Spleen (tissue), 7 donors: ENCODE results near the gene ARHGEF12.

Source experiments
- POLR2A ChIP-seq, 3 donors: fragments of 450-650 bp; IDR thresholded peaks; one replicate each; pipeline ENCODE4 v1.5.1; 2017; ENCODE audit warnings: antibody characterized with exemption in 3 of 3, mild to moderate bottlenecking in 1 of 3
- POLR2AphosphoS5 ChIP-seq, 3 donors: sonication (generic); formaldehyde crosslinking; IDR thresholded peaks; one replicate each; pipeline ENCODE4 v1.5.1; 2017; ENCODE audit warnings: antibody characterized with exemption in 3 of 3
- TF ChIP-seq, protein P1 (sequence below), 11 experiments: fragments of 200-600 bp in 7 of 11; fragments of 450-650 bp in 4 of 11; sonication (generic) in 4 of 11; IDR thresholded peaks in 8 of 11; conservative IDR thresholded peaks in 3 of 11; 1 replicate in 7 of 11; 2 replicates in 4 of 11; pipeline versions ENCODE4 v1.4.0 to v1.8.0; 2016 to 2021; ENCODE audit warnings: antibody characterized with exemption in 11 of 11, inconsistent platforms in 4 of 11, mild to moderate bottlenecking in 1 of 11
- donor health status: DM: no; HTN: no; CAD: no; lungs with moderate emphysema.
- donor health status: DM: no; HTN: no; CAD: no.
- donor health status: DM: no; HTN: no; CAD: no.

DNA sequence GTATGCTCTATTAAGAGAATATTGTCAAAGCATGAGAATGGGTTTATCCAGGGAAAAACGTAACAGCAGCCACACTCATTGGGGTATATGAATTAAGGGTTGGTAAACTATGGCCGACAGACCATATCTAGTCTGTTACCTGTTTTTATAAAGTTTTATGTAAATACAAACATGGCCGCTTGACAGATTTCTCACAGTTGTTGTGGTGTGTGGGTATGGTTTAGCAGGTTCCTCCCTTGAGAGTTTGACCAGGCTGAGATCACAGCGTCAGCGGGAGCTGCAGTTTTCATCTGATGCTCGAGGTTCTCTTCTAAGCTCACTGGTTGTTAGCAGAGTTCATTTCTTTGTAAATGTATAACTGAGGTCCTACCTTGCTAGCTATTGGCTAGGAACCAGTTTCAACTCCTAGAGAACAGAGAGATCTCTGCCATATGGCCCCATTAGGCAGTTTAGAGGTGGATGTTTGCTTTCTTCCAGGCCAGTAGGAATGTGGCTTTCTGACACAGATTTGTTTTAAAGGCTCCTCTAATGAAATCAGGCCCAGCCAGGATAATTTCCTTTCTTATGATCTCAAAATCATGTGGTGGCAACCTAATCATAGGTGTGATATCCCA, 129.8 kb downstream of the ARHGEF12 start:
- TF ChIP-seq, protein P1, sequence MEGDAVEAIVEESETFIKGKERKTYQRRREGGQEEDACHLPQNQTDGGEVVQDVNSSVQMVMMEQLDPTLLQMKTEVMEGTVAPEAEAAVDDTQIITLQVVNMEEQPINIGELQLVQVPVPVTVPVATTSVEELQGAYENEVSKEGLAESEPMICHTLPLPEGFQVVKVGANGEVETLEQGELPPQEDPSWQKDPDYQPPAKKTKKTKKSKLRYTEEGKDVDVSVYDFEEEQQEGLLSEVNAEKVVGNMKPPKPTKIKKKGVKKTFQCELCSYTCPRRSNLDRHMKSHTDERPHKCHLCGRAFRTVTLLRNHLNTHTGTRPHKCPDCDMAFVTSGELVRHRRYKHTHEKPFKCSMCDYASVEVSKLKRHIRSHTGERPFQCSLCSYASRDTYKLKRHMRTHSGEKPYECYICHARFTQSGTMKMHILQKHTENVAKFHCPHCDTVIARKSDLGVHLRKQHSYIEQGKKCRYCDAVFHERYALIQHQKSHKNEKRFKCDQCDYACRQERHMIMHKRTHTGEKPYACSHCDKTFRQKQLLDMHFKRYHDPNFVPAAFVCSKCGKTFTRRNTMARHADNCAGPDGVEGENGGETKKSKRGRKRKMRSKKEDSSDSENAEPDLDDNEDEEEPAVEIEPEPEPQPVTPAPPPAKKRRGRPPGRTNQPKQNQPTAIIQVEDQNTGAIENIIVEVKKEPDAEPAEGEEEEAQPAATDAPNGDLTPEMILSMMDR (IDR thresholded peaks at IDR 0.05 in 8 of 11, conservative IDR thresholded peaks at IDR 0.05 in 3 of 11), result no peak
- TF ChIP-seq POLR2AphosphoS5 (IDR thresholded peaks at IDR 0.05) (no peak), POLR2A (IDR thresholded peaks at IDR 0.05) (no peak)
